GM11168 (cell line): ENCODE data around the gene PTDSS2.

Experiments
- in situ Hi-C: fragments of 300-500 bp; cut with MboI; formaldehyde crosslinking; loops from one replicate; pipeline ENCODE4 v1.12.0; 2022; ENCODE audit warnings: low sequenced_read_pairs; ENCODE audit not compliant: unreplicated experiment

PTDSS2 gene

DNA sequence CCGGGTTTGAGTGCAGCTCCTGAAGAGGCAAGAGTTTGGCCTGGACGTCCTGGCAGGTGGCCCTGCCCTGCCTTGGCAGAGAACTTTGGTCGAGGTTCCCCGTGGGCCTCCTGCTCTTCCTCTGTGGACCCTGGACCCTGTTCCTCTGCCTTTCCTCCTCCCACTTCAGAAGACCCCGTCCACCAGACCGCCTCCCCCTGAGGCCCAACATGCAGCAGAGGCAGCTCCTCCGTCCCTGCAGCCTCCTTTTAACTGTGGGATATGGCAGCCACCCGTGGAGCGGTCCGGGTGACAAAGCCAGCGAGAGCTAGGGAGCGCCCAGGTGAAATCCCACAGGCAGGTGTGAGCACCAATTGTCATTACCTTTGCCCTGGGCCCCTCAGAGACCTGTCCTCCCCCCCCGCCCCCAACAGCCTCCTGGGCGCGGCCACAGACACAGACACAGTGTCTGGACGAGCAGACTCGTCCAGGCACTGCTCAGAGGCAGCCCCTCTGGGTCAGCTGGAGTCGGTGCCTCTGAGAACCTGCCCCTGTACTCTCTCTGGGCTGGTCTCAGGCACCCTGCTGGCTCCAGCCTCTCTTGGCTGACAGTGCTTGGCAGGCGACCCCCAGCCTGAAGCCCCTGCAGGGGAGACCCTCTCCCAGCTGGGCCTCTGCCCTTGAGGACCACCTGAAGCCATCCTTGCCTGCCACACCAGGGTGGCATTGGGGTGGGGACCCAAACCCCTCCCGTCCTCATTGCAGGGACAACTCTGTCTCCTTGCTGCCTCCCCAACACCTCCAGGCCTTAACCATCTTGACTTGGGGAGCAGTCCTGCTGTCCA is 4.1 kb upstream of the PTDSS2 start:
- in situ Hi-C loops: no loop called here

- in situ Hi-C loops: no loop called here
Observed at GRCh38 chr11:446891-447290, 3.2 kb upstream of the PTDSS2 start.

GRCh38 chr11:447923-448731 is 2.0 kb upstream of the PTDSS2 start:
- in situ Hi-C loops: no loop called here

- in situ Hi-C loops: no loop called here
Observed at GRCh38 chr11:450809-451451, 851 bp downstream of the PTDSS2 start.

DNA sequence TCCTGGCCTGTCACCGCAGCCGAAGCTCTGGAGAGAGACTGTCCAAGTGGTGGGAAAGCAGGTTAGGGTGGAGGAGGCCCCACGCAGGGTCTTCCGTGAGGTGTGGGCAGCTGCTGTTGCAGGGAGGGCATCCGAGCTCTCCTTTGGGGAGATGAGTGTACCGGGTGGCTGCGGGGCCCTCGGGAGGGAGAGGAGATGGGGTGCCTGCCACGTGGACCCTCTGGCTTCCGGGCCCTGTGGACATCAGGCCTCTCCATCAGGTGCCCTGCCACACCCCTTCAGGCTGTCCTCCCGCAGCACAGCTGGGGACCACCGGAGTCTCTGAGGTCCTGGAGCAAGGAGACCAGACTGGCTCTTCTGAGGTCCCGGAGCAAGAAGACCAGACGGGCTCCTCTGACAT is 1.7 kb downstream of the PTDSS2 start:
- in situ Hi-C loops: no loop called here

DNA sequence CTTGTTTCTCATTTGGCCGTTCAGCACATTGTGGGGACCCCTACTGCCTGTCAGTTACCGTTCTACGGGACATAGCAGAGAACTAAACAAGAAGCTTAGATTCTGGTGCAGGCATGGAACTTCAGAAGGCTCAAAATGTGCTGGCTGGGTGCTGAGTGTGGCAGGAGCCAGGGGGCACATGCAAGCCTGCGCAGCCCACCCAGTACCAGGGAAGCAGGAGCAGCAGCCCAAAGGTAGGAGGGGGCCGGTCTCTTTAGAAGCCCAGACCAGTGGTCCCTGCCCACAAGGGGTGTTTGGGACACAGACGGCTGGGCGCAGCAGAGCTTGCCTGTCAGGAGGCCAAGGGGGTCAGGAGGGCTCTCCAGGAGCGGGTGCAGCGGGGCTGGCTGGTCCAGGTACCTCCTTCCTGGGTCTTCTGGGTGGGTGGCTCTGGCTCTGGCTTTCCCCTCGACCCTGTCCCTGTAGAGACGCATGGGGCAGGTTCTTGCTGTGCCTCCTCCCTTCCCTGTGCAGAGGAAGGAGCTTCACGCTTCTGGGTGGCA is 2.2 kb downstream of the PTDSS2 start:
- in situ Hi-C loops: no loop called here

GRCh38 chr11:452916-453527 is 2.9 kb downstream of the PTDSS2 start:
- in situ Hi-C loops: no loop called here

DNA sequence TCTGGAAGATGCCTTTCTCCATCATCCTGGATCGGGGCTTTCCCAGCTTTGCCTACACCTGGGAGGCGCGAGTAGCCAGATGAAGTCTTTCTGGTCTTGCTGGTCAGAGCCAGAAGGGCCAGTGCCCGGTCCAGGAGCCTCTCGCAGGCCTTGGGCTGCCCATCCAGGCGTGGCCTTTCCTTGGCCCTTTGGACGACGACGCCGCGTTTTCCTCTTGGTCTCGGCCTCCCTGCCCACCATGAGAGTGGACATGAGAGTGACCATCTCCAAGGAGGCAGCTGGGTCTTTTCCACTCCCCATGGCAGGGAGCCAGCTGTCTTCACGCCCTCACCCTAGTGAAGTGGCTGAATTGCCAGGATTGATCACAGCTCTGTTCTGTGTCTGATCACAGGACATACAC is 3.5 kb downstream of the PTDSS2 start:
- in situ Hi-C loops: no loop called here

- in situ Hi-C loops: no loop called here
Observed at GRCh38 chr11:454043-454442, 4.0 kb downstream of the PTDSS2 start.

DNA sequence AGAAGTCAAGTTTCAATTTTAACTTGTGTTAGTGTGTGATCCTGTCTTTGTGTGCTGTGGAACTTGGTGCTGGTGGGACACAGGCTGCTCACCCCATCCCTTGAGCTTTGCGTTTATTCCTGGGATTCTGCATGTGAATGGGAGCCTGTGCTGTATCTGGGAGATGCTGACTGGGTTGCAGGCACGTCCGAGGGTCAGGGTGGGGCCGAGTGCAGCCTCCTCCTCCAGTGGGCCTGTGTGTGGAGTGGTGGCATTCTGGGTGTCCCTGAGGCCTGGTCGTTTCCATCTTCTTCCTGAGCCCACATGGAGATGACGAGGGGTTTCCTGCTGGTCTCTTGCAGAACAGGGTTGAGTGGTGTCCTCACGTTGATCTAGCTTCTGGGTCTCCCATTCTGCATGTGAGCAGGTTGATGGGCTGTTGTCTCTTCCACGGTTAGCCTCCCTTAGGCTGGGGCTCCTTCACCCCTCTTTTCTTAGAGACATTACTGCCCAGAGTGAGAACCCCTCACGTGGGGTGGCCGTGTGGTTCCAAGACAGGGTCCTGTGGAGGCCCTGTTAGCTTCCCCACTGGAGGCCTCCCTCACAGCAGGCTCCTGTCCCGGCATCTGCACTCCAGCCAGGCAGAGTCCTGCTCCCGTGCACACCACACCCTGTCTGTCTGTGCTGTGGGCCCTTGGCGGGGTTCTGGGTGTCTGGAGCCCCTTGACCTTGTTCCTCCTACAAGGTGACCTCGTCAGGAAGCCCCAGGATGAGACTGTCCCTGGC is 4.9 kb downstream of the PTDSS2 start:
- in situ Hi-C loops: no loop called here

DNA sequence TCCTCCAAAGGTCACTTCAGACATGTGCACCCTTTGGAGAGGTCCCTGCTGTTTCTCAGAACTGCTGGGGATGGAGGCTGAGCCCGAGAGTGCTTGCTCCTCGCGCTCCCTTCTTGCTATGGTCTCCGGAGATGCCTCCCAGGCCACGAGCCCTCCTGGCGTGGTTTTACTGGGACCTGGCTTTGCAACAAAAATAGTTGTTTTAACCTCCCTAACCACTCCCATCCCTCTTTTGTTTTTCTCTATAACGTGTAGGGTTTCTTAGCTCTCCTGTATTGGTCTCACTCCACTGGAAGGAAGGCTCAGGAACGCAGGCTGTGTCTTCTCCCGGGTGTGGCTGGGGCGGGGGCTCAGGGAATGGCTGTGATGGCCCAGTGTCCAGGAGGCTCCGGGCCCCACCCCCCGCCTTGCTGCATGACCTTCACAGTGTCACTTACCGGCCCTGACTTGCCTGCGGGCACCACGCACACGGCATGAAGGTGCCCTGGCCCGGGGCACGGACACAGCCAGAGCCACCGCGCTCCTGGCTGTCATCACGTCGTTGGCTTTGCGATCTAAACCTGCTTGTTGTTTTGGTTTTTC is 5.6 kb downstream of the PTDSS2 start:
- in situ Hi-C loops: no loop called here

- in situ Hi-C loops: no loop called here
Observed at GRCh38 chr11:456533-456932, 6.5 kb downstream of the PTDSS2 start.

- in situ Hi-C loops: no loop called here
Observed at GRCh38 chr11:457111-457760, 7.2 kb downstream of the PTDSS2 start.

DNA sequence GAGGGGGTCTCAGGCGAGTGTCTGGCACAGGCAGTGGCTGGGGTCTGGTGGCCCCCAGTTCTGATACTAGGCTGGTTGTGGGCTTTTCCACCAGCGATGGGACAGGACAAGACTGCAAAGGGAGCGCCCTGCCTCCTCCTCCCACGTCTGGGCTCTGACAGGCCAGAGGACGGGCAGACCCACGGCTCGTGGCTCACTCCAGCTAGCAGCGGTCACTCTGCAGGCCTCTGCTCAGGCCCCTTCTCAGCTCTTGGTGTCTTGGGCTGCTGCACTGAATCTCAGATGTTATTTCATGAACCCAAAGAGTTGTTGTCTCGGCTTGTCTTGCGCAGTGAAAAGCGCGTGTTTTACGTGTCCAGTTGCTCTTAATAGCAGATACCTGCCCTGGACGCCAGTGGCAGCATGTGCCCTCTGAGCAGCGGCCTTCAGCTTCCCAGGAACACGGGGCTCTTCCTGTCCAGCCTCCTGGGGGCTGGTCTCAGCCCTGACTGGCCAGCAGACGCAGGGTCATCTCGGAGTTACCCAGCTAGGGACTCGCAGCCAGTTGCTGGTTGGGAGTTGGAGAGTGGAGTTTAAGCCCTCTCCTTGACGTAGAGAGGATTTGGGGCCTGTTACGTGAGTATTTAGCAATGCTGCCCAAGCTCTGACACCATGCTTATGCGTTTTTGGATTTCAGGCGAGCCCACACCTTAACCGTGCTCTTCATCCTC is 9.6 kb downstream of the PTDSS2 start:
- in situ Hi-C loops: no loop called here

DNA sequence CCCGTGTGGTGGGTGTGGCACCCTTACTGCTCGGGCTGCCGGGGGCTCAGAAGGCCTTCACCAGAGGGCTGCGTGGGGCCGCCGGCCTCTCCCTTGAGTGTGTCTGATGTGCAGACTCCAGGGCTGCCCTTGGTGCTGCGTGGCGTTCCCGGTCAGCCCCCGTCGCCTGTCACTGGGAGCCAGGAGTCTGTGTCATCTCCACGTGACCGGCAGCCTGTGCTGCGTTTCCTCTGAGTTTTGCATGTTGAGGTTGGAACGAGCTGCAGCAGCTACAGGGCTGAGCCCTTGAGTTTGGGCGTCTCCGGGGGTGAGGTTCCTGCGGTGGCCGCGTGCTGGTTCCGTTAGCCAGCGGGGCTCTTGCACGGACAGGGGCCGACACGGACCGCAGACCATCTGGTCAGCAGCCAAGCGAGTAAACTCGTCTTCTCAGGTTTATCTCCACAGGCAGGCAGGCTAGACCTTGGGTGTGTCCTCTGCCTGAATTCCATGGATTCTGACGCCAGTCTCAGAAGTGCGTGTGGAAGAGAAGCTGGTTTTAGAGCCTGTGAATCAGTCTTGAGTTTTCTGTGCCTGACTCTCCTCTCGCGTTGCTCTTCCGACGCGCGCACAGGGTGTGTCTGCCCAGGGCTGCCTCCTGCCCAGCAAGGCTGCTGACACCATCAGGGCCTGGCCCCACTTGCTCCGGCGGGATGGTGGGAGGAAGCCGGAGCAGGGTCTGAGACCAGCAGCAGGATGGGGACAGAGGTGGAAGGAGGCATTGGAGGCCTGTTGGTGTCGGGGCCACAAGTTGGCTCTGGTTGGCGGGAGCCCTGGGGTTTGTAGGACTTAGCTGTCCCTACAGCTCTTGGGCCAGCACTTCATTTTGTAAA is 10.5 kb downstream of the PTDSS2 start:
- in situ Hi-C loops: no loop called here

GRCh38 chr11:461626-462025 is 11.5 kb downstream of the PTDSS2 start:
- in situ Hi-C loops: no loop called here
